RWPE1 (cell line): ENCODE results near the gene ELF1.

ENCODE experiments used
- CTCF ChIA-PET: fragments of 350-600 bp; sonication (Branson Sonifier 250); formaldehyde crosslinking; extraction: SDS; loops from one replicate; lab custom pipeline; 2021; lab: Yijun Ruan, JAX
- POLR2A ChIA-PET: fragments of 400-600 bp; formaldehyde crosslinking; extraction: SDS; loops from one replicate; lab custom pipeline; 2020; ENCODE audit warnings: antibody characterized with exemption; ENCODE audit not compliant: low non-redundant PET; lab: Yijun Ruan, JAX
- DNase-seq: peaks from one replicate; pipeline ENCODE4 v3.0.0; 2012; ENCODE audit warnings: low spot score
- H3K27ac ChIP-seq: fragments of 450-650 bp; 2 replicates; pipeline ENCODE4 v1.5.1; 2017
- TF ChIP-seq, protein P1 (sequence below): fragments of 450-650 bp; conservative IDR thresholded peaks from 2 replicates; pipeline ENCODE4 v1.5.1; 2017; ENCODE audit warnings: low read depth, mild to moderate bottlenecking

Gene ELF1

DNA sequence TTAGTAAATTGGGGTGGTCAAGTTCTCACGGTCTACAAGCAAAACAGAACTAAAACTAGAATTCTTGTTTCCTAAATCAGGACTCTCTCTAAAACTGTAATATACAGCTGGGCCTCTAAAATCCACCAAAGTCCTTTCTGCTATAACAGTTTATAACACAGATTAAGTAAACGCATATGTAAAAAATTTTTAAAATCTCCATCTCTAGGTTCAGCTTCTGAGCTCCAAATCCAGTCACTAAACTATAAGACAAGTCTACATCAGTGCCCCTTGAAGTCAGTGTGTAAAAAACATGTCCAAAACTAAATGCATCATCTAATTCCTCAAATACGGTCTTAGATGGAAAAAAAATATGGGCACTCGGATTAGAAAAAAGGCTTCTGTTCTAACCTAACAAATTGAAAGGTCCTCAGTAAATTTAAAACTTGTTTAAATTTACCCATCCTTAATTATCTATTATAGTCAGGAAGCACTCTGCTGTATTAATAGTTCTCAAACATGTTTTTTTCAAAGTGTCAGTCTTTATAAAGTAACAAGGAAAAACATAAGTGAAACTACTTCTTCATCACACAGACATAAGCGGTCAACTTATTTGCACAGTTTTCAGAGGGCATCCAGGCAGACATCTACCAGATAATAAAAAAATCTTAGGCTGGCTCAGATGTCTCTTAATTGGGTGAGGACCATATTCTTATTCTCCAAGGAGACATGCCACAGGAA, 33.6 kb downstream of the ELF1 start:
- CTCF ChIA-PET: interaction anchor here (0.6 to 1.2 kb wide), 4 partner anchors 10 to 587 kb away, joined by 4 to 7 read pairs (median 4); no protein-coding TSS in a partner anchor
- TF ChIP-seq, protein P1, sequence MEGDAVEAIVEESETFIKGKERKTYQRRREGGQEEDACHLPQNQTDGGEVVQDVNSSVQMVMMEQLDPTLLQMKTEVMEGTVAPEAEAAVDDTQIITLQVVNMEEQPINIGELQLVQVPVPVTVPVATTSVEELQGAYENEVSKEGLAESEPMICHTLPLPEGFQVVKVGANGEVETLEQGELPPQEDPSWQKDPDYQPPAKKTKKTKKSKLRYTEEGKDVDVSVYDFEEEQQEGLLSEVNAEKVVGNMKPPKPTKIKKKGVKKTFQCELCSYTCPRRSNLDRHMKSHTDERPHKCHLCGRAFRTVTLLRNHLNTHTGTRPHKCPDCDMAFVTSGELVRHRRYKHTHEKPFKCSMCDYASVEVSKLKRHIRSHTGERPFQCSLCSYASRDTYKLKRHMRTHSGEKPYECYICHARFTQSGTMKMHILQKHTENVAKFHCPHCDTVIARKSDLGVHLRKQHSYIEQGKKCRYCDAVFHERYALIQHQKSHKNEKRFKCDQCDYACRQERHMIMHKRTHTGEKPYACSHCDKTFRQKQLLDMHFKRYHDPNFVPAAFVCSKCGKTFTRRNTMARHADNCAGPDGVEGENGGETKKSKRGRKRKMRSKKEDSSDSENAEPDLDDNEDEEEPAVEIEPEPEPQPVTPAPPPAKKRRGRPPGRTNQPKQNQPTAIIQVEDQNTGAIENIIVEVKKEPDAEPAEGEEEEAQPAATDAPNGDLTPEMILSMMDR: no peak
- POLR2A ChIA-PET: no interaction called here
- no peak overlapping the region for H3K27ac ChIP-seq
- no peak for DNase-seq

DNA sequence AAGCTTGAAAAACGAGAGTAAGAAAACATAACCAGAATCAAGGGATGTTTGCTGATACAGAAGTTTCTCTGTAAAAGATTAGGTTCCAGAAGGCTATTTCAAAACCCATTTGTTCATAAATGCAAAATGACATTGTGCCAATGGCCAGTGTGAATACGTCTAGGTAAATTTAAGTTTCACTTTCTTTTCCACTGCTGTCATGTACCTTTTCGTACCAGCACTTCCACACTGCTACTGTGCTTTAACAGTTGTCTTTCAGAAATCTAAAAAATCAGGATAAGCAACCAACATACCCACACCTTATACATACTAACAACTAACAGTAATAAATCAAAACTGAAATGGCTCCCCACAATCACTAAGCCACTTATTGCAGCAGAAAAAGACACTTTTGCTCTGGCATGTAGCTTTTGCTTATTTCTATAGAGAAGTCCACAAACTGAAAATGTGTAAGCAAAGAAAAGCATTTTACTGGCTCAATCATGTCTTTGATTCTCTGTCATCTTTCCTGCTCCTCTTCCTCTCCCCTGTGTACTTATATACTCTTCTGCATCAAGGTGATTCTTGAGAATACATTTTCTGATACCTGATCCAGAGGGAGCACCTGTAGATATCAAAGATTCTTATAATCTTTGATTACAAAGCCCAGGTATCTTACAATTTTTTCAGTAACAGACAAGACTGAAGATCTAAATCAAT, 34.3 kb downstream of the ELF1 start:
- TF ChIP-seq, protein P1: no peak
- no peak overlapping the region for H3K27ac ChIP-seq
- CTCF ChIA-PET: interaction anchor here (0.6 to 1.2 kb wide), 2 partner anchors 11 to 29 kb away, joined by 4 read pairs; no protein-coding TSS in a partner anchor

DNA sequence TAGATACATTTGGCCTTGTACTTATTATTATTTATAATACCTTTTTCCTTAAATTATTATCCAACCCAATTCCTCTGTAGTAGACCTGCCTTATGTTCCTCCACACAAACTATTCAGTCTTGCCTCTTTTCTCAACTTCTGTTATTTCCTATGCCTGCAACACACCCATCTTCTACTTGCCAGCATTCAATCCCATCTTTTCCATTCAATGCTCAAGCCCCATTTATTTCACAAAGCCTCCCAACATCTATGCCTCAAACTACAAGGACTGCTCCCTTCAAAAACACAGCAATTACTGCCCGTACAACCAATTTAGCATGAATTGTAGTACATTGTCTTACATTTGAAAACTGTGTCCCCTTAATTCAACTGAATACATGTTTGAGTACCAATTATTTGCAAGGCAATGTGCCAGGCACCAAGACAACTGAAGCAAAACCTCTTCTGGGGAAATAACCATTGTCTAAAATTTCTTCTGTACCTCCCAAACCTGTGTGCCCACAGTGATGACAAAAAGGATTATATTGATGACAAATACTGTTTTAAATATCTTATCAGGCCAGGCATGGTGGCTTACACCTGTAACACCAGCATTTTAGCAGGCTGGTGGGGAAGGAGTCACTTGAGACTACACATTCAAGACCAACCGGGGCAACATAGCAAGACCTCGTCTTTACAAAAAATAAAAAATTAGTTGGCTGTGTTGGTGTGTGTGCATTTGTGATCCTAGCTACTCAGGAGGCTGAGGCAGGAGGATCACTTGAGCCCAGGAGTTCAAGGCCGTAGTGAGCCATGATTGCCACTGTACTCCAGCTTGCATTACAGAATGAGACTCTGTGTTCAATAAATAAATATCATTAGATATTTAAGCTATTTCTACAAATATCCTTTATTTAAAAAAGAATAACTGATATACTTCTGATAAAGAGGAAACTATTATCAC, 35.1 kb downstream of the ELF1 start:
- TF ChIP-seq, protein P1: no peak
- CTCF ChIA-PET: interaction anchor here (0.6 to 1.2 kb wide), 2 partner anchors 10 to 30 kb away, joined by 4 read pairs; no protein-coding TSS in a partner anchor
- H3K27ac ChIP-seq: no peak overlapping the region
- POLR2A ChIA-PET: no interaction called here
- no peak for DNase-seq

More for the DNA sequence above, 34.3 kb downstream of the ELF1 start:
- no peak for DNase-seq
- POLR2A ChIA-PET: no interaction called here

DNA sequence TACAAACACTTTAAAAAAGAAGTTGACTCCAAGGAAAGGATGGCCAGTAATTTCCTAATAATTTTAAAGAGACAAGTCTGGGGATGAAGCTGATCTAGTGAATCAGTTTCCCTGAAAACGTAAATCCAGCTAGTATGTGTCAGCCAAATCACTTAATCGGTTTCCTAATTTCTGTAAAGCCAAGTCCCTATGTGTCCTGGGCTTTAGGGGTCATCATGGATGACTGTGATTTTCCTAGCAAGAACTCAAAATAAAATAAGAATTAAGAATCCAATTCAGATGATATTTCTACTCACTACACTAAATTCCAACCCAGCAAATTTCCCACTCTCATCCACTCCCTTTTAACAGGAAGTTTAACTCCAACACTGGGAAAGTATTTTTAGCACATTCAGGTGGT, 35.9 kb downstream of the ELF1 start:
- ChIA-PET CTCF (no interaction called here), POLR2A (no interaction called here)
- no peak for DNase-seq
- no peak overlapping the region for H3K27ac ChIP-seq
- TF ChIP-seq, protein P1: no peak

DNA sequence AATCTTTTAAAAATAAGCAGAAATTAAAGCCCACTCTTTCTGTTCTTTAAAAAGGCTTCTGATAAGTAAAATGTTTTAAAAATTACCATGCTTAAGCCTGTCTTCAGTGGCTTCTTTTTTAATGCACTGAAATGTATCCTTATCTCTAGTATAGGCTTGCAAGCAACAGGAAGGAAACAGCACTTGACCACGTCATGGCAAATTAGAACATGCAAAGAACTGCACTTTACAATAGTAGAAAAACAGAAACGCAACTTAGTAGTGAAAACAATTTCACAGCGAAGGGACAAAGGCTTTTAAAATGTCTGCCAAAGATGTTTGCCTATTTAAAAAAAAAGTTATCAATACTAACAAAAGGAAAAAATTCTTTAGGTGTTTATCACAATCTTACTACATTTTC, 36.3 kb downstream of the ELF1 start:
- POLR2A ChIA-PET: no interaction called here
- DNase-seq: no peak
- TF ChIP-seq, protein P1: no peak
- no peak overlapping the region for H3K27ac ChIP-seq
- CTCF ChIA-PET: no interaction called here

DNA sequence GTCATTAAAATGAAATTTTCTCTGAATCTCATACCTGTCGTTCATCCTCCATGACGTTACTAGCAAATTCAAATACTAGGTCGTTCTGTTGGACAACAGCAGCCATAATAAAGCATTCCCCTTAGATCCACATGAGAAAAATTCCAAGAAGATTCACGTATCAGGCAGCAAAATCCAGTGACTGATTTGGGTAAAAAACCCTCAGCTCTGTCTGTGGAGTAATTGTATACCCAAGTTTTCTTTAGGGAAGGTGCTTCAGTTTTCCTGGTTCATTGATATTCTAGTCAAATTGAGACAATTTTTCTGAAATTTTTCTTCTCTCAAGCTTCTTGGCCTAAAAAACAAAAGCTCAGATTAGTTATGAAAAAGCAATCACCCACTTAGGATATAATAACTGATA, 37.2 kb downstream of the ELF1 start:
- H3K27ac ChIP-seq: no peak overlapping the region
- POLR2A ChIA-PET: no interaction called here
- CTCF ChIA-PET: interaction anchor here (0.6 to 1.0 kb wide), 3 partner anchors 24 to 92 kb away, joined by 3 to 7 read pairs (median 3); no protein-coding TSS in a partner anchor
- TF ChIP-seq, protein P1: no peak
- DNase-seq: no peak
